Activated T-helper 2 cell treated with anti-CD3 and anti-CD28 coated beads, Interferon-gamma antibody, Interleukin-2, Interleukin-4, amounts not matched to agents 10 μg/mL and 5 μg/mL and 100 μg/mL, durations not matched to agents 14 hours and 24 hours and 36 hours (primary cell): ENCODE measurements around the gene TUSC7. TPM values are rescaled to one million over a fixed set of nuclear protein-coding genes. Genes with fewer than 3 reads are reported as not detected.

Experiments used
- DNase-seq: peaks from one replicate; pipeline ENCODE4 v3.0.0; 2021; ENCODE audit warnings: low spot score
- H3K27ac Mint-ChIP-seq: one replicate; pipeline ENCODE4 v1.8.0; 2021; ENCODE audit warnings: mixed read lengths
- H3K27me3 Mint-ChIP-seq: one replicate; pipeline ENCODE4 v1.8.0; 2021; ENCODE audit warnings: low read depth, mixed read lengths
- H3K36me3 Mint-ChIP-seq: one replicate; pipeline ENCODE4 v1.8.0; 2021; ENCODE audit warnings: low read depth, mixed read lengths
- H3K4me1 Mint-ChIP-seq: one replicate; pipeline ENCODE4 v1.8.0; 2021; ENCODE audit warnings: low read depth, mixed read lengths
- H3K4me3 Mint-ChIP-seq: one replicate; pipeline ENCODE4 v1.8.0; 2021; ENCODE audit warnings: low read depth, mild to moderate bottlenecking, moderate library complexity, mixed read lengths
- H3K9me3 Mint-ChIP-seq: one replicate; pipeline ENCODE4 v1.8.0; 2021; ENCODE audit warnings: mixed read lengths
- intact Hi-C: fragments of 100-400 bp; cut with micrococcal nuclease; formaldehyde crosslinking; loops from one replicate; pipeline ENCODE4 v1.15.1; 2023
- total RNA-seq: library from RNA; stranded (reverse); gene quantifications from 2 replicates; pipeline ENCODE4 v1.2.3, GENCODE V29; 2022

Gene TUSC7
- total RNA-seq, 1 donor from 2014 or later, result not detected

- Mint-ChIP-seq H3K4me1 (no peaks in the 10 kb centered on the region), H3K27ac (no peak overlapping the region), H3K27me3 (no peaks in the 10 kb centered on the region), H3K9me3 (no peaks in the 10 kb centered on the region), H3K36me3 (no peaks in the 10 kb centered on the region), H3K4me3 (no peak overlapping the region)
- DNase-seq, result no peak
- intact Hi-C loops, result no loop called here
These were observed 8.0 kb downstream of the TUSC7 start for GRCh38 chr3:116717566-116717965.

GRCh38 chr3:116728454-116728853, 18.9 kb downstream of the TUSC7 start:
- intact Hi-C loops, result no loop called here
- no peak overlapping the region for H3K27ac Mint-ChIP-seq
- H3K4me1 Mint-ChIP-seq, result no peaks in the 10 kb centered on the region
- DNase-seq, result no peak
- no peaks in the 10 kb centered on the region for H3K9me3 Mint-ChIP-seq
- no peak overlapping the region for H3K4me3 Mint-ChIP-seq
- no peaks in the 10 kb centered on the region for H3K27me3 Mint-ChIP-seq
- H3K36me3 Mint-ChIP-seq, result no peaks in the 10 kb centered on the region

- H3K27ac Mint-ChIP-seq, result no peak overlapping the region
- no peak overlapping the region for H3K4me3 Mint-ChIP-seq
- no peaks in the 10 kb centered on the region for H3K27me3 Mint-ChIP-seq
- DNase-seq, result no peak
- no peaks in the 10 kb centered on the region for H3K9me3 Mint-ChIP-seq
- intact Hi-C loops, result no loop called here
- no peaks in the 10 kb centered on the region for H3K36me3 Mint-ChIP-seq
- no peaks in the 10 kb centered on the region for H3K4me1 Mint-ChIP-seq
These were observed 24.7 kb downstream of the TUSC7 start for GRCh38 chr3:116734243-116734642.

- Mint-ChIP-seq H3K36me3 (no peaks in the 10 kb centered on the region), H3K27me3 (no peaks in the 10 kb centered on the region), H3K4me3 (no peak overlapping the region), H3K27ac (no peak overlapping the region), H3K9me3 (no peaks in the 10 kb centered on the region), H3K4me1 (no peaks in the 10 kb centered on the region)
- intact Hi-C loops, result no loop called here
- DNase-seq, result no peak
These were observed 30.1 kb downstream of the TUSC7 start for GRCh38 chr3:116739678-116740077.

- Mint-ChIP-seq H3K36me3 (no peaks in the 10 kb centered on the region), H3K27ac (no peak overlapping the region), H3K4me1 (no peaks in the 10 kb centered on the region), H3K4me3 (no peak overlapping the region), H3K27me3 (no peaks in the 10 kb centered on the region), H3K9me3 (no peaks in the 10 kb centered on the region)
- intact Hi-C loops, result no loop called here
- no peak for DNase-seq
These were observed 30.7 kb downstream of the TUSC7 start for GRCh38 chr3:116740293-116740692.

GRCh38 chr3:116741467-116741866, 31.9 kb downstream of the TUSC7 start:
- H3K4me1 Mint-ChIP-seq, result no peaks in the 10 kb centered on the region
- H3K4me3 Mint-ChIP-seq, result no peak overlapping the region
- no peaks in the 10 kb centered on the region for H3K27me3 Mint-ChIP-seq
- intact Hi-C loops, result no loop called here
- no peaks in the 10 kb centered on the region for H3K9me3 Mint-ChIP-seq
- no peak for DNase-seq
- no peaks in the 10 kb centered on the region for H3K36me3 Mint-ChIP-seq
- H3K27ac Mint-ChIP-seq, result no peak overlapping the region

GRCh38 chr3:116743062-116743461, 33.5 kb downstream of the TUSC7 start:
- Mint-ChIP-seq H3K9me3 (no peaks in the 10 kb centered on the region), H3K27me3 (no peaks in the 10 kb centered on the region), H3K27ac (no peak overlapping the region), H3K36me3 (no peaks in the 10 kb centered on the region), H3K4me3 (no peak overlapping the region), H3K4me1 (no peaks in the 10 kb centered on the region)
- intact Hi-C loops, result no loop called here
- no peak for DNase-seq

- no peak for DNase-seq
- no peaks in the 10 kb centered on the region for H3K27me3 Mint-ChIP-seq
- no peaks in the 10 kb centered on the region for H3K9me3 Mint-ChIP-seq
- H3K36me3 Mint-ChIP-seq, result no peaks in the 10 kb centered on the region
- no peak overlapping the region for H3K4me3 Mint-ChIP-seq
- intact Hi-C loops, result no loop called here
- no peak overlapping the region for H3K27ac Mint-ChIP-seq
- H3K4me1 Mint-ChIP-seq, result no peaks in the 10 kb centered on the region
These were observed 39.8 kb downstream of the TUSC7 start for GRCh38 chr3:116749388-116749787.

- intact Hi-C loops, result no loop called here
- H3K36me3 Mint-ChIP-seq, result no peaks in the 10 kb centered on the region
- H3K4me3 Mint-ChIP-seq, result no peak overlapping the region
- no peaks in the 10 kb centered on the region for H3K4me1 Mint-ChIP-seq
- DNase-seq, result no peak
- H3K27ac Mint-ChIP-seq, result no peak overlapping the region
- no peaks in the 10 kb centered on the region for H3K9me3 Mint-ChIP-seq
- H3K27me3 Mint-ChIP-seq, result no peaks in the 10 kb centered on the region
These were observed 47.7 kb downstream of the TUSC7 start for GRCh38 chr3:116757315-116757714.

- H3K4me3 Mint-ChIP-seq, result no peak overlapping the region
- H3K4me1 Mint-ChIP-seq, result no peaks in the 10 kb centered on the region
These were observed 49.7 kb downstream of the TUSC7 start for GRCh38 chr3:116759316-116759715.

More at GRCh38 chr3:116759316-116759715, 49.7 kb downstream of the TUSC7 start:
- intact Hi-C loops, result no loop called here
- no peak for DNase-seq
- no peaks in the 10 kb centered on the region for H3K9me3 Mint-ChIP-seq
- H3K27ac Mint-ChIP-seq, result no peak overlapping the region
- H3K27me3 Mint-ChIP-seq, result no peaks in the 10 kb centered on the region
- no peaks in the 10 kb centered on the region for H3K36me3 Mint-ChIP-seq
